Right ventricle myocardium inferior (tissue), 1 donor: Measurements from ENCODE around the gene TMEM125. TPM values are rescaled to one million over a fixed set of nuclear protein-coding genes. Genes with fewer than 3 reads are reported as not detected.

ENCODE experiments used
- ATAC-seq: fragments of 200-7000 bp; cut with Tn5 transposase; one replicate; pipeline ENCODE4 v1.9.1; 2020; ENCODE audit warnings: mild to moderate bottlenecking, moderate library complexity
- DNase-seq: peaks from one replicate; pipeline ENCODE4 v3.0.0; 2021; ENCODE audit errors: missing footprints
- intact Hi-C: fragments of 100-400 bp; cut with DNase I; formaldehyde crosslinking; loops from one replicate; pipeline ENCODE4 v1.11.0; 2022
- total RNA-seq: library from RNA; stranded (reverse); fragmentation: NEBNext Ultra II Directional; extraction: Animal tissue kit (Norgen Biotek cat#: 25700); gene quantifications from one replicate; pipeline ENCODE4 v1.2.1, GENCODE V29; 2021
- donor health status: DM: no; HTN: yes; CAD: no; lungs with severe emphysema.

Gene TMEM125
- total RNA-seq, 1 donor from 2014 or later: not detected

- ATAC-seq (no peak), DNase-seq (no peak)
- intact Hi-C loops: no loop called here
Measured at GRCh38 chr1:43271186-43272118, 1.7 kb downstream of the TMEM125 start.

DNA sequence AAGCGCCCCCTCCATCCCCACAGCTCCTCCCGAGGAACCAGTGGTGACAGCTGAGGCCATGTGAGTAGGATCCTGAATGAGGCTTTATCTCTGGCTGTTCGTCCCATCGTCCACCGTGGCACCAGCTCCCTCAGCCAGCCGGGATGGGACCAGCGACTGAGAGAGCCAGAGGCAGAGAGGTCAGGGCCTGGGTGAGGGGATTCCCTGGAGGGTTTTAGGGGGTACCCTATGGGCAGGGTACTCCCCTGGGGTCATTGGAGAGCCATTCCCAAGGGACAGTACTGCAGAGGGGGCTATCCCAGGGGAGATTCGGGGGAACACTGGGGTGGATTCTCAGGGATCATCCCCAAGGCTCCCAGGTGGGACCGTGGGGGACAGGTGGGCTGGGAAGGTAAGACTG lies 2.4 kb downstream of the TMEM125 start:
- DNase-seq (no peak), ATAC-seq (no peak)
- intact Hi-C loops: no loop called here

GRCh38 chr1:43272576-43273571 lies 3.1 kb downstream of the TMEM125 start:
- ATAC-seq (no peak), DNase-seq (no peak)
- intact Hi-C loops: no loop called here

GRCh38 chr1:43273708-43274107 lies 3.9 kb downstream of the TMEM125 start:
- no peak for DNase-seq
- intact Hi-C loops: no loop called here
- ATAC-seq: no peak

GRCh38 chr1:43274125-43274803 lies 4.5 kb downstream of the TMEM125 start:
- no peak for ATAC-seq
- DNase-seq: no peak
- intact Hi-C loops: no loop called here

DNA sequence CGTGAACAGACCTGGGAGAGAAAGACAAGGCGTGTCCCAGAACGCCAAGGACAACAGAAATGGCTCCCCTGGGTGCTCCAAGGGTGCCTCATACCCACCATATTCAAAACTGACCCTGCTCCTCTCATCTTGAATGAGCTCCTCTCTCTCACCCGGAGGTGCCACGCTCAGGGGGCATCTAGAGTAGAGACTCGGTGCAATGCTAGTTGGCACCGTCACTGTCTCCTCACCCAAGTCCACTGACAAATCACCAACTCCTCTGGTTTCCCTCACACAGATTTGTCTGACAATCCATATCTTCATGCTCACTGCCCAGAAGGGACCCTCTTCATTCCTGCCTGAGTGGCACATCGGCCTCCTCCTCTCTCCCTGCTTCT lies 5.0 kb downstream of the TMEM125 start:
- no peak for DNase-seq

GRCh38 chr1:43275826-43276620 lies 6.2 kb downstream of the TMEM125 start:
- intact Hi-C loops: no loop called here
- DNase-seq (no peak), ATAC-seq (no peak)

More for the DNA sequence above, 5.0 kb downstream of the TMEM125 start:
- intact Hi-C loops: no loop called here
- no peak for ATAC-seq

GRCh38 chr1:43276673-43277072 lies 6.9 kb downstream of the TMEM125 start:
- no peak for ATAC-seq
- intact Hi-C loops: no loop called here
- no peak for DNase-seq

GRCh38 chr1:43277116-43277876 lies 7.5 kb downstream of the TMEM125 start:
- intact Hi-C loops: no loop called here
- no peak for DNase-seq
- no peak for ATAC-seq

GRCh38 chr1:43279161-43279560 lies 9.4 kb downstream of the TMEM125 start:
- intact Hi-C loops: no loop called here
- DNase-seq (no peak), ATAC-seq (no peak)

DNA sequence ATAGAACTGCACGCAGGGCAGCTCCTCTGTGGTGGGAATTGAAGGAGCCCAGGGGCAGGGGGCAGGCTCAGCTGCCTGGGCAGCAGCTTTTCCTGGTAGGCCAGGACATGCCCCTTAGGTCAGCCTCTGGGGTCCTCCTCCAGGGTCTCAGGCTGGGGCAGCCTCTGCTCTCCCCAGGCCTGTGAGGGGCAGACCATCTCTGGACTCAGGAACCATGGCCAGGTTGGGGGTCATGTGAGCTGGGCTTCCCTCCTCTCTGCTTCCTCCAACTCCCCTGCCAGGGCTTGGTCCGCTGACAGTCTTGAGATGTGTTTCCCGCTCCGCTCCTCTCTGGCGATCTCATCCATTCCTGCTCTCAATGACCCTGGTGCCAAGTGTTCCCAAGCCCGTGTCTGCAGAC lies 9.9 kb downstream of the TMEM125 start:
- DNase-seq: no peak
- no peak for ATAC-seq
- intact Hi-C loops: no loop called here

DNA sequence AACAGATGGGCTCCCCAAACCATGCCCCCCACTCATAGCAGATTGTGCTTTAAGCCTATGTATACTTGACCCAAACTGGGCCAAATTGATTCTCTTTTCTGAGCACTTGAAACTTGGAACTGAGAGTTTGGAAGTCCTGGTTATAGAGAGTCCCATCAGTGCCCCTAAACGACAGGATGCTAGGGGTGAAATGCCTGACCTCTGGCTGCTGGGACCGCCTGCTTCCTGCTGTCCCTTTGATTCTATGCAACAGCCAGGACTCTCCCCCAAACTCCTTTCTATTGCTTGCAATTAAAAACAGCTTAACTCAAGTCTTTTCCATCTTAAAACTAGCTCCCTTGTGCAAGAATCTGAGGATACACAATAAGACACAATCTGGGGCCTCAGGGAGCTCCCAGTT lies 10.9 kb downstream of the TMEM125 start:
- no peak for ATAC-seq
- intact Hi-C loops: no loop called here

GRCh38 chr1:43282220-43283195 lies 12.7 kb downstream of the TMEM125 start:
- intact Hi-C loops: no loop called here
- ATAC-seq (no peak), DNase-seq (no peak)

More for the DNA sequence above, 10.9 kb downstream of the TMEM125 start:
- no peak for DNase-seq

DNA sequence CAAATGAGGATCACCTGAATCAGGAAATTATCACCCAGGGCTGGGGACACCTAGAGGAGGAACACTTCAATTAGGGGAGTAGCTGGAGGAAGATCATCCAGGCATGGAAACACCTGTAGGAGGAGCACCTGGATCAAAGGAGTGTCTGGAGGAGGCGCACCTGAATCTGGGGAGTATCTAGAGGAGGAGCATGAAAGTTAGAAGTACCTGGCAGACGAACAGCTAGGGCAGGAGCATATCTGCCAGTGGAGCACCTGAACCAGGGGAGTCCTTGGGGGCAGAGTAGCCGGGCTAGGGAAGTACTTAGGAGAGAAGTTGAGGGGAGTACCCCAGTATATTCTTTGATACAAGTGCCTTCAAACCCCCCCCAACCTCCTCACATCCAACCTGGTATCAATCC lies 14.3 kb downstream of the TMEM125 start:
- ATAC-seq: no peak
- intact Hi-C loops: no loop called here
- DNase-seq: no peak

DNA sequence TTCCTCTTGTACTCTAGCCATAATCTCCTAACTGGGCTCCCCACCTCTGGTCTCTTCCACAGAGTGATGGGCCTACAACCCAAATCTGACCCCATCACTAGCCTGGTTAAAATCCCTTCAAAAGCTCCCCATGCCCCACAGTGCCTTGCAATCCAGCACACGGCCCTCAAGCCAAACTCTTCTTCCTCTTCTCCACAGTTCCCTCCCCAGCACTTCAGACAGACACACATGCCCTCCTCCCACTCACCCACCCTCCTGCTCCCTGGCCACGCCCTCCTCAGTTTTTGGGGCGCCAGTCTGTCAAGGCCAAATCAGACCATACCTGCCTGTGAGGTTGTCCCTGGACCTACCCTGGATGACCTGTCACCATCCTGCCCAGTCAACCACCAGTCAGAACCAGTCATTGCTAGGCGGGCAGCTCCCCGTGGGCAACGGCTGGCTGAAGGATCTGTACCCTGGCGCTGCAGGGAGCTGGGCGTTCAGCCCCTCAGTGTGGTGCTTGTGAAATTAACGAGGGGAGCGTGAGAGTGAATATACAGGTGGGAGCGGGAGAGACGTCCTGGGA lies 14.8 kb downstream of the TMEM125 start:
- ATAC-seq (no peak), DNase-seq (no peak)
- intact Hi-C loops: no loop called here
